Measurements from ENCODE around the gene PTPRM. TPM values are rescaled to one million over a fixed set of nuclear protein-coding genes. Genes with fewer than 3 reads are reported as not detected.

Gene PTPRM
- total and polyA plus RNA-seq, 2 experiments from 2014 or later, result 30.9 to 62.8 TPM

GRCh38 chr18:8153887-8154583 is 586.9 kb downstream of the PTPRM start:
- Histone ChIP-seq H3K4me1 (ENCODE audit: insufficient read depth) (peaks cover 18% of the 10 kb centered on the region), H3K9ac (peak overlapping the region; percentile 41; the same call in 1 of the 2 replicates), H3K4me2 (ENCODE audit: unreplicated experiment) (peak overlapping the region; percentile 0), H2AFZ (0 out of 2 replicates have a peak overlapping the region, but pooled peaks have one; percentile 22), H3K79me2 (ENCODE audit: insufficient read depth) (no peaks in the 10 kb centered on the region), H3K9me2 (ENCODE audit: insufficient read depth) (no peaks in the 10 kb centered on the region), H3K9me3 (ENCODE audit: low read depth) (no peaks in the 10 kb centered on the region), H3K36me3 (ENCODE audit: low read depth) (no peaks in the 10 kb centered on the region), H3K27ac (peak overlapping the region; percentile 68), H3F3A (ENCODE audit: insufficient read depth) (peaks cover 15% of the 10 kb centered on the region; the same call in 1 of the 2 replicates), H3K4me3 (no peak overlapping the region), H3K27me3 (replicated peaks; ENCODE audit: insufficient read depth) (no peaks in the 10 kb centered on the region), H4K20me1 (ENCODE audit: insufficient read depth) (no peaks in the 10 kb centered on the region)
- DNase-seq, result peak; percentile 88
- in situ Hi-C loops (cut with MboI), result no loop called here
- 65 to 72% methylated on average over 10 of the region's 10 CpGs for WGBS, 2 experiments (ENCODE audit: low coverage in 1 of 2, low lambda C conversion rate in 2 of 2, missing lambda C conversion rate in 2 of 2)
- 0 out of 2 replicates have a peak, but pooled peaks have one; percentile 38 for TF ChIP-seq EZH2phosphoT487 (IDR thresholded peaks at IDR 0.05; ENCODE audit: insufficient read depth, low read depth)
- no peak for TF ChIP-seq EZH2 (IDR thresholded peaks at IDR 0.05; ENCODE audit: insufficient read depth, poor library complexity, severe bottlenecking)

GRCh38 chr18:8162802-8163201 is 595.7 kb downstream of the PTPRM start:
- no peak for DNase-seq
- Histone ChIP-seq H4K20me1 (ENCODE audit: insufficient read depth) (no peaks in the 10 kb centered on the region), H3K4me2 (ENCODE audit: unreplicated experiment) (no peak overlapping the region), H3K9me3 (ENCODE audit: low read depth) (no peaks in the 10 kb centered on the region), H3K79me2 (ENCODE audit: insufficient read depth) (no peaks in the 10 kb centered on the region), H3K4me3 (no peak overlapping the region), H3K27ac (no peak overlapping the region), H3K9ac (no peak overlapping the region), H2AFZ (no peak overlapping the region), H3F3A (ENCODE audit: insufficient read depth) (no peaks in the 10 kb centered on the region), H3K4me1 (ENCODE audit: insufficient read depth) (no peaks in the 10 kb centered on the region), H3K9me2 (ENCODE audit: insufficient read depth) (no peaks in the 10 kb centered on the region), H3K36me3 (ENCODE audit: low read depth) (no peaks in the 10 kb centered on the region), H3K27me3 (replicated peaks; ENCODE audit: insufficient read depth) (no peaks in the 10 kb centered on the region)
- TF ChIP-seq EZH2 (IDR thresholded peaks at IDR 0.05; ENCODE audit: insufficient read depth, poor library complexity, severe bottlenecking) (no peak), EZH2phosphoT487 (IDR thresholded peaks at IDR 0.05; ENCODE audit: insufficient read depth, low read depth) (no peak)
- in situ Hi-C loops (cut with MboI), result no loop called here
- 90 to 92% methylated on average over 5 of the region's 5 CpGs for WGBS, 2 experiments (ENCODE audit: low coverage in 1 of 2, low lambda C conversion rate in 2 of 2, missing lambda C conversion rate in 2 of 2)

- TF ChIP-seq EZH2 (IDR thresholded peaks at IDR 0.05; ENCODE audit: insufficient read depth, poor library complexity, severe bottlenecking) (no peak), EZH2phosphoT487 (IDR thresholded peaks at IDR 0.05; ENCODE audit: insufficient read depth, low read depth) (no peak)
- no peaks in the 10 kb centered on the region for H3K36me3 ChIP-seq (ENCODE audit: low read depth)
- no peaks in the 10 kb centered on the region for H4K20me1 ChIP-seq (ENCODE audit: insufficient read depth)
- no peak overlapping the region for H3K9ac ChIP-seq
- no peaks in the 10 kb centered on the region for H3K9me2 ChIP-seq (ENCODE audit: insufficient read depth)
- no peak overlapping the region for H3K4me2 ChIP-seq (ENCODE audit: unreplicated experiment)
- in situ Hi-C loops (cut with MboI), result no loop called here
- 93 to 94% methylated on average over 4 of the region's 4 CpGs for WGBS, 2 experiments (ENCODE audit: low coverage in 1 of 2, low lambda C conversion rate in 2 of 2, missing lambda C conversion rate in 2 of 2)
- H3K9me3 ChIP-seq (ENCODE audit: low read depth), result no peaks in the 10 kb centered on the region
- DNase-seq, result no peak
- no peaks in the 10 kb centered on the region for H3K4me1 ChIP-seq (ENCODE audit: insufficient read depth)
- no peaks in the 10 kb centered on the region for H3K79me2 ChIP-seq (ENCODE audit: insufficient read depth)
- no peaks in the 10 kb centered on the region for H3F3A ChIP-seq (ENCODE audit: insufficient read depth)
- H2AFZ ChIP-seq, result no peak overlapping the region
- no peak overlapping the region for H3K27ac ChIP-seq
- H3K4me3 ChIP-seq, result no peak overlapping the region
- H3K27me3 ChIP-seq (replicated peaks; ENCODE audit: insufficient read depth), result no peaks in the 10 kb centered on the region
Observed at GRCh38 chr18:8163286-8163959, 596.3 kb downstream of the PTPRM start.

- WGBS, 2 experiments (ENCODE audit: low coverage in 1 of 2, low lambda C conversion rate in 2 of 2, missing lambda C conversion rate in 2 of 2), result 96 to 99% methylated on average over 6 of the region's 6 CpGs
- Histone ChIP-seq H2AFZ (no peak overlapping the region), H3K27ac (no peak overlapping the region), H3K27me3 (replicated peaks; ENCODE audit: insufficient read depth) (no peaks in the 10 kb centered on the region), H3K36me3 (ENCODE audit: low read depth) (no peaks in the 10 kb centered on the region), H3K9me3 (ENCODE audit: low read depth) (no peaks in the 10 kb centered on the region), H3K9me2 (ENCODE audit: insufficient read depth) (no peaks in the 10 kb centered on the region), H3K4me2 (ENCODE audit: unreplicated experiment) (no peak overlapping the region), H4K20me1 (ENCODE audit: insufficient read depth) (no peaks in the 10 kb centered on the region), H3K79me2 (ENCODE audit: insufficient read depth) (no peaks in the 10 kb centered on the region), H3F3A (ENCODE audit: insufficient read depth) (no peaks in the 10 kb centered on the region), H3K4me3 (no peak overlapping the region), H3K4me1 (ENCODE audit: insufficient read depth) (no peaks in the 10 kb centered on the region), H3K9ac (no peak overlapping the region)
- in situ Hi-C loops (cut with MboI), result no loop called here
- TF ChIP-seq EZH2 (IDR thresholded peaks at IDR 0.05; ENCODE audit: insufficient read depth, poor library complexity, severe bottlenecking) (no peak), EZH2phosphoT487 (IDR thresholded peaks at IDR 0.05; ENCODE audit: insufficient read depth, low read depth) (no peak)
- no peak for DNase-seq
Observed at GRCh38 chr18:8165095-8165494, 598.0 kb downstream of the PTPRM start.
